Umbilical cord (tissue), 2 donors: Measurements from ENCODE around the gene C8A. TPM values are rescaled to one million over a fixed set of nuclear protein-coding genes. Genes with fewer than 3 reads are reported as not detected.

Source experiments
- DNase-seq: peaks from one replicate; pipeline ENCODE4 v3.0.0-alpha.2; 2015; ENCODE audit warnings: low spot score
- total RNA-seq: library from RNA; depleted of rRNA; stranded (reverse); fragments of >200 nt; gene quantifications from one replicate; pipeline ENCODE4 v1.2.3, GENCODE V29; 2014; ENCODE audit warnings: low replicate concordance; ENCODE audit not compliant: insufficient read depth

The C8A gene
- total RNA-seq, 1 donor from 2014 or later: not detected

- DNase-seq: no peak
Observed at GRCh38 chr1:56965916-56966697, 111.5 kb downstream of the C8A start, which contains the start of gene C8B. C8B (minus strand) TSS chr1:56966015; CDS start chr1:56965948, 67 bp downstream.

DNA sequence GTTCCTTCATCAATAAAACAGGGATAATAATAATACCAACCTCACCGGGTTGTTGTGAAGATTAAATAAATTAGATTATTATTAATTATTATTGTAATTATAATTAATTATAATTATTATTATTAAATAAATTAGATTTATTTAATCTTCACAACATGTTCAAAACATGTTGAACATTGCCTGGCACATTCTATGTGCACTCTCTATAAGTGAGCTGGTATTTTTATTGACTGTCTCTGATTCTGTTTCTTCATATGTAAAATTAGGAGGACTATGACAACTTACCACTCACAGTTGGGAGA lies 112.1 kb downstream of the C8A start:
- DNase-seq: no peak

GRCh38 chr1:56967355-56967754 lies 112.8 kb downstream of the C8A start:
- DNase-seq: no peak

Other genes with a start within 250 kb of the C8A start
- 4.8 TPM for gene PRKAA2, start 209.5 kb upstream of the C8A start, total RNA-seq
- gene FYB2, start 35.4 kb upstream of the C8A start, total RNA-seq: 15.6 TPM
- not detected for gene C8B, start 111.2 kb downstream of the C8A start, total RNA-seq